Activated naive CD8-positive, alpha-beta T cell treated with anti-CD3 and anti-CD28 coated beads, Interleukin-2, amount 50 U/mL, for 24 hours (primary cell): ENCODE data around the gene KBTBD6.
"Not testable (repeated sequence)": the region's sequence is repeated elsewhere in the genome, so short reads cannot be mapped to it uniquely, and the experiment has no call there.

Experiments
- ATAC-seq: fragments of 150-1000 bp; cut with Tn5 transposase; one replicate; pipeline ENCODE4 v1.10.0; 2021
- DNase-seq: peaks from one replicate; pipeline ENCODE4 v3.0.0; 2021
- H3K27ac Mint-ChIP-seq: one replicate; pipeline ENCODE4 v1.8.0; 2021; ENCODE audit warnings: mild to moderate bottlenecking, mixed read lengths
- H3K27me3 Mint-ChIP-seq: one replicate; pipeline ENCODE4 v1.8.0; 2021; ENCODE audit warnings: mixed read lengths
- H3K36me3 Mint-ChIP-seq: one replicate; pipeline ENCODE4 v1.8.0; 2021; ENCODE audit warnings: low read depth, mixed read lengths
- H3K4me1 Mint-ChIP-seq: one replicate; pipeline ENCODE4 v1.8.0; 2021; ENCODE audit warnings: mixed read lengths
- H3K4me3 Mint-ChIP-seq: one replicate; pipeline ENCODE4 v1.8.0; 2021; ENCODE audit warnings: mild to moderate bottlenecking, moderate library complexity, mixed read lengths
- H3K9me3 Mint-ChIP-seq: one replicate; pipeline ENCODE4 v1.8.0; 2021; ENCODE audit warnings: mixed read lengths

Gene KBTBD6, protein sequence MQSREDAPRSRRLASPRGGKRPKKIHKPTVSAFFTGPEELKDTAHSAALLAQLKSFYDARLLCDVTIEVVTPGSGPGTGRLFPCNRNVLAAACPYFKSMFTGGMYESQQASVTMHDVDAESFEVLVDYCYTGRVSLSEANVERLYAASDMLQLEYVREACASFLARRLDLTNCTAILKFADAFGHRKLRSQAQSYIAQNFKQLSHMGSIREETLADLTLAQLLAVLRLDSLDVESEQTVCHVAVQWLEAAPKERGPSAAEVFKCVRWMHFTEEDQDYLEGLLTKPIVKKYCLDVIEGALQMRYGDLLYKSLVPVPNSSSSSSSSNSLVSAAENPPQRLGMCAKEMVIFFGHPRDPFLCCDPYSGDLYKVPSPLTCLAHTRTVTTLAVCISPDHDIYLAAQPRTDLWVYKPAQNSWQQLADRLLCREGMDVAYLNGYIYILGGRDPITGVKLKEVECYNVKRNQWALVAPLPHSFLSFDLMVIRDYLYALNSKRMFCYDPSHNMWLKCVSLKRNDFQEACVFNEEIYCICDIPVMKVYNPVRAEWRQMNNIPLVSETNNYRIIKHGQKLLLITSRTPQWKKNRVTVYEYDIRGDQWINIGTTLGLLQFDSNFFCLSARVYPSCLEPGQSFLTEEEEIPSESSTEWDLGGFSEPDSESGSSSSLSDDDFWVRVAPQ

DNA sequence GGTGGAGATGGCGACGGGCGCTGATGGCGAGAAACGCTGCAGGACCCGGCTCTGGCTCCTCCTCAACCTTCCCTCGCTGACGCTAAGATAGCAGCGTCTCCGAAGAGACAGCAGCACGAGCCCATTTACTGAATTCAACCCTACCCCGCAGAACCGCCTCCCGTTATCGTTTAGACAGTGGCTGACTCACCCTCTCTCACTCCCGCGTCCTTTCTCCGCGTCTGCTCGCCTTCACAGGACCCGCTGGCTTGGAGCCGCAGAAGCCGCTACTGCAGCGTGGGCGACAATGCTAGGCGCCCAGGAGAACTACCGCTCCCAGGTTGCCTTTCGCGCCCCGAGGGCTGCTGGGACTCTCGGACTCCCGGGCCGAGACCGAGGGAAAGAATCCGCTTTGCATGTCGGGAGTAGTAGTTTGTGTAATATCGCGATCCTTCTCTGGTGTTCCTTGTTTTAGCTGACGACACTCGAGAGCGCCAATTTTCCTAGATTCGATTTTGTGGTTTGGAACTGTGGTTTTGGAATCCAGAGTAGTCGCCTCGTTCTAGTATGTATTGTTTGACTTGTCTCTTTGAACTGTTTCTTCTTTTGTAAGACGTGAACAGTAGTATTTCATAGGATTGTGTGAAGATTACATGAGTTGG is at the start of gene KBTBD6:
KBTBD6 (minus strand) TSS at position 291 of the 641 bp plus-strand sequence. CDS start 291 bp downstream, outside the sequence.
- DNase-seq (peak; percentile 93), ATAC-seq (peak; percentile 95)
- Mint-ChIP-seq H3K36me3 (peaks cover 18% of the 10 kb centered on the region), H3K9me3 (no peaks in the 10 kb centered on the region), H3K27ac (peak within 1 kb of the TSS; percentile 88), H3K27me3 (no peaks in the 10 kb centered on the region), H3K4me3 (peak within 1 kb of the TSS; percentile 86), H3K4me1 (peaks cover 53% of the 10 kb centered on the region)

DNA sequence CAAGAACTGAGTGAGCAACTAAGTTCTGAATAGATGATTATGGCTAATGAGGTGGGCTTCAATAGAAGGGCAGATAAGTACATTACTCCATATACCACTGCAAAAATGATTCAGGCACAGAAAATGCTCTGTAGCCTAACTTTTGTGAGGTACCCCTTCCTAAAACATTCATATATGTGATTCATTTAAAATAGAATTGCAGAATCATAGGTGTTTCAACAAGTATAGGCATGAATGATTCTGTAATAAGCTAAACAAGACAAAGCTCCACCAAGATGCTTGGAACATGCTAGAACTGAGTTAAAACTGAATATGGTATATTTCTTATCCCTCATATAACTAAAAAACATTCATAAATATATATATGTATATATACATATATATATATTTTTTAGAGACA is 49.6 kb upstream of the KBTBD6 start:
- Mint-ChIP-seq H3K4me1 (peaks cover 34% of the 10 kb centered on the region), H3K4me3 (no peak overlapping the region), H3K9me3 (peaks cover 4% of the 10 kb centered on the region), H3K27me3 (no peaks in the 10 kb centered on the region), H3K36me3 (peaks cover 2% of the 10 kb centered on the region), H3K27ac (no peak overlapping the region)
- ATAC-seq (no peak), DNase-seq (no peak)

DNA sequence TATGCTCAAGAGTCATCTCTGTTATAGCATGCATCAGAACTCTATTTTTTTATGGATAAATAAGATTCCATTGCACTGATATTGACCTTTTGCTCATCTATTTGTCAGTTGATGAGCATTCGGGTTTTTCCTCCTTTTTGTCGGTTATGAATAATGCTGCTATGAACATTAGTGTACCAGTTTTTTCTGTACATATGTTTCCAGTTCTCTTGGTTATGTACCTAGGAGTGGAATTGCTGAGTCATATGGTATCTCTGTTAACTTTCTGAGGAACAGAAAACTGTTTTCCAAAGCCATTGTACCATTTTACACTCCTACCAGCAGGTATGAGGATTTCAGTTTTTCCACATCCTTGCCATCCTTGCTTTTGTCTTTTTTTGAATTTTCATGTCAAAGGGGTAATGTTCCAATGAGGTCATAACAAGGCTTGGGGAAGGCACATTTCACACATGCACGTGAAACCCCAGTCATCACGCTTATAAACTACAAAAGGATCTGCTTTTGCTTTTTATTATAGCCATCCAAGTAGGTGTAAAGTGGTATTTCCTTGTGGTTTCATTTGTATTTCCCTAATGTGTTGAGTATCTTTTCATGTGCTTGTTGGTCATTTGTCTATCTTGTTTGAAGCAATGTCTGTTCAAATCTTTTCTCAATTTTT is 47.1 kb upstream of the KBTBD6 start:
- ATAC-seq (peak; percentile 87), DNase-seq (no peak)
- peaks cover 21% of the 10 kb centered on the region for H3K9me3 Mint-ChIP-seq
- H3K27me3 Mint-ChIP-seq, result no peaks in the 10 kb centered on the region
- H3K4me1 Mint-ChIP-seq, result peaks cover 34% of the 10 kb centered on the region
- peaks cover 6% of the 10 kb centered on the region for H3K36me3 Mint-ChIP-seq
- peak overlapping the region; percentile 88 for H3K27ac Mint-ChIP-seq
- H3K4me3 Mint-ChIP-seq, result peak overlapping the region; percentile 13

DNA sequence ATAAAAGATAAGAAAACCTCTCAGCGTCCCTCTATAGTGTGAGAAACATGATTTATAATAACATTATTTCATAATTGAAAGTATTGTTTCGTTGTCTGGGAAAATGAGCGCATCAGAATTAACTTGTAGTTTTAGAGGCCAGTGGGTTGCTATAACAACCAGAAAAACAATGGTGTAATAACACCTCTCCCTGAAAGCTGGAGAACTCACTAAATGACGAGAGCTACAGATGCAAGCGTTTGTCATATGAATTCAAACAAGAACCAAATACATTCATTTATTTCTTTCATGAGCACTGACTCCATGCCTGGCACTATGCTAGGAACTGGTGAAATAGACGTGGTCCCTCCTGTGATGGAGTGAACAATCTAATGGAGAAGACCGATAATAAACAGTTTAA is 45.4 kb upstream of the KBTBD6 start:
- Mint-ChIP-seq H3K9me3 (peaks cover 28% of the 10 kb centered on the region), H3K4me1 (peaks cover 34% of the 10 kb centered on the region), H3K36me3 (peaks cover 8% of the 10 kb centered on the region), H3K4me3 (no peak overlapping the region), H3K27me3 (no peaks in the 10 kb centered on the region), H3K27ac (no peak overlapping the region)
- ATAC-seq (no peak), DNase-seq (no peak)

DNA sequence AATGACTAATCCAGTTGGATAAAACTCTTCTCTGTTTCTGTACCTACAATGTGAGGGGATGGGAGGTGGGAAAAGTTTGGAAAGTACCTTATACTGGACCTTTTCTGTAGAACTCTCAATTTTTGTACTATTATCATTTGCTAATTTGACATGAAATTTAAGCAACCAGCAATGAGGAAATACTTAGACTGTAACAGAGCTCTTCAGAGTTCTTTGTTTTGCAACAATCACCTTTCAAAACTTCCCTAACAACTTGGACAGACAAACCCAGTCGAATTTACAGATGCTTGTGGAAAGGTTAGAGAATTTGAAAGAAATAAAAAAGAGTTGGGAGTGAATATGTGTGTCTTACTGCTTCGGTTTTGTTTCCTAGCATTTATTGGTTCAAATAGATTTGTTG is 45.0 kb upstream of the KBTBD6 start:
- peaks cover 28% of the 10 kb centered on the region for H3K9me3 Mint-ChIP-seq
- H3K27me3 Mint-ChIP-seq, result no peaks in the 10 kb centered on the region
- H3K4me1 Mint-ChIP-seq, result peaks cover 34% of the 10 kb centered on the region
- peak overlapping the region; percentile 47 for H3K27ac Mint-ChIP-seq
- DNase-seq, result no peak
- H3K4me3 Mint-ChIP-seq, result no peak overlapping the region
- peaks cover 8% of the 10 kb centered on the region for H3K36me3 Mint-ChIP-seq
- ATAC-seq, result no peak

DNA sequence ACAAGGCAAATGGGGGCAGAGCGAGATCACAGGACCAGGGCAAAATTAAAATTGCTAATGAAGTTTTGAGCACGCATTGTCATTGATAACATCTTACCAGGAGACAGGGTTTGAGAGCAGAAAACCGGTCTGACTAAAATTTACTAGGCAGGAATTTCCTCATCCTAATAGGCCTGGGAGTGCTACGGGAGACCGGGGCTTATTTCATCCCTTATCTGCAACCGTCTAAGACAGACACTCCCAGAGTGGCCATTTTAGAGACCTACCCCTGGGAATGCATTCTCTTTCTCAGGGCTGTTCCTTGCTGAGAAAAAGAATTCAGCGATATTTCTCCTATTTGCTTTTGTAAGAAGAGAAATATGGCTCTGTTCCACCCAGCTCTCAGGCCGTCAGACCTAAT is 43.0 kb upstream of the KBTBD6 start:
- DNase-seq, H3K36me3 Mint-ChIP-seq, ATAC-seq, H3K27me3 Mint-ChIP-seq, H3K4me3 Mint-ChIP-seq, H3K27ac Mint-ChIP-seq: not testable (repeated sequence)
- H3K4me1 Mint-ChIP-seq, result peaks cover 30% of the 10 kb centered on the region
- H3K9me3 Mint-ChIP-seq, result peaks cover 28% of the 10 kb centered on the region

DNA sequence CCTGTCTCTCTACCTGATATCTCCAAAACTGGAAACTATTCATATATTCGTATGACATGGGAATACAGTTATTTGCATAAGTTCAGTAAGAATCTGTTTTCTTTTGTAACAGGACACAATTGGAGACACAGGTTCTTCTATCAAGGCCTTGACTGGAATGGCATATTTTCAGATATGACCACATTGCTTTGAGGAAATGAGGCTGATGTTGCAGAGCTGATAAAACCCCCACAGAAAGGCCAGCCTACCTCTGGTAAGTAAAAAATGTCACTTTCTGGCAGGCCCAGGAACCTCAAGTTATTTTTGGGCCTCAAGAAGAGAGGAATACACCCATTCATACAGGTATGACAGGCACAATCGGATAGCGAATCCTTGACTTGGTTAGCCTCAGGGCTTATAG is 29.5 kb upstream of the KBTBD6 start:
- H3K9me3 Mint-ChIP-seq, result no peaks in the 10 kb centered on the region
- H3K36me3 Mint-ChIP-seq, result peaks cover 4% of the 10 kb centered on the region
- H3K4me1 Mint-ChIP-seq, result peaks cover 3% of the 10 kb centered on the region
- H3K27ac Mint-ChIP-seq, result no peak overlapping the region
- no peak overlapping the region for H3K4me3 Mint-ChIP-seq
- no peaks in the 10 kb centered on the region for H3K27me3 Mint-ChIP-seq
- DNase-seq (no peak), ATAC-seq (no peak)

DNA sequence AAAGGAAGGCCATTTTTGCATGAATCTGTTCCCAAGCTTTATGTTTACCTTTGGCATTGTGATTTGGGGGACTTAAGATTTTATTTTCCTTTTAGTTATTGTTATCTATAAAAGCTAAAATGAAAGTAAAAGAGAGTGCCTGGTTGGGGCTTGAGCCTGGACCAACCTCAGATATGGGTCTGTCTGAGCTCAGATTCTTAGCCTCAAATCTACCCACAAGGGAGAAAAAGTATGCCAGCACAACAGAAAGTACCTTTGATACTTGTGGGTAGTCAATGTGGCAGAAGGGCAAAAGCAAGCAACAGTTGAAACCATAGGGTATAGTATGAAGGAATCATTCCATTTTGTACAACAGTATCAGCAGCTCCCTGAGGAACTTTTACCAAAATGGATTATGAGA is 26.6 kb upstream of the KBTBD6 start:
- H3K27ac Mint-ChIP-seq, result no peak overlapping the region

DNA sequence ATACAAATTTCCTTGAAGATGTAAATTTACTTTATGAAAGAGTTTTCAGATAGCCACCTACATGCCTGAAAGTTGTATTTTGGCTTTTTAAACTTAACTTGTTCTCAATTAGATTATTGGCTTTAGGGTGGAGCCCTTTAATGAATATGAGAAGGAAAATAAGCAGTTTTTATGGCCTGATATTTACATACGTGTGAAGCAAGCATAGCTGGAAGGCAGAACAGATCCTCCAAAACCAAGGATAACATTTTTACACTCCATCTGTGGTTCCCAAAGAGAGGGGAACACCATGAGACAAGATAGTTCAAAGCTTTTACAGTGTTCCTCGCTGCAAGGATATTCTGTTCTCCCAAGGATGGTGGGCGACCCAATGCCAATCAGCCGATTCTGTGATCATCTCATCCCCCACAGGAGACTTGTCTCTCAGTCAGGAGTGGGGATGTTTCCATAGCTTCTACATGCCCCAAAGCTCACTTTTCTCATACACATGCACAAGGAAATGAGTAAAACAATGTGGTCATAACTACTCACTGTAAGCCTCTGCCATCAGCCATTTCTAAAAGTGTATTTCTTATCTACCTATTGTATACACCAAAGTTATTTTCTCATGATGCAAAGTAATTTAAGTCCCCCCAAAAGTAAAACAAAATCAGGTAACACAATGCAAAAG is 24.6 kb upstream of the KBTBD6 start:
- peaks cover 14% of the 10 kb centered on the region for H3K9me3 Mint-ChIP-seq
- no peak for ATAC-seq
- peaks cover 4% of the 10 kb centered on the region for H3K36me3 Mint-ChIP-seq
- peaks cover 3% of the 10 kb centered on the region for H3K4me1 Mint-ChIP-seq
- H3K4me3 Mint-ChIP-seq, result no peak overlapping the region
- no peak for DNase-seq
- H3K27me3 Mint-ChIP-seq, result no peaks in the 10 kb centered on the region
- no peak overlapping the region for H3K27ac Mint-ChIP-seq

More for the DNA sequence above, 26.6 kb upstream of the KBTBD6 start:
- no peak for DNase-seq
- ATAC-seq, result no peak
- Mint-ChIP-seq H3K4me3 (no peak overlapping the region), H3K4me1 (peaks cover 3% of the 10 kb centered on the region), H3K36me3 (peaks cover 3% of the 10 kb centered on the region), H3K9me3 (no peaks in the 10 kb centered on the region), H3K27me3 (no peaks in the 10 kb centered on the region)

DNA sequence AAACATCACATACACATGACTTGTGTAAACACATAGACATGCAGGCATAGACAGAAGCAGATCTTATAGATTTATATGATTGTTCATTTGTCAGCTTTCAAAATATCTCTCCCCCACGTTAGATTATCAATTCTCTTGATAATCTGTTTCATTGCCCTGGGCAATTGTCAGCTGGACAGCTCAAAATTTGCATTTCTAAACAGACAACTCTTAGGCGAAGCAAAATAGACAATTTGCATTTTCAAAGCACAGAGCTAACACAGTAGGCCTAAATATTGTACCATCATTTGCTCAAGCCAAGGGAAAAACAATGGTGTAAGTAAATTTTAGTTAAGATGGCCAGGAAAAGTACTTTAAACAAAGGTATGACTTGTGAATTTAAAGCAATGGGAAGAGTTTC is 24.0 kb upstream of the KBTBD6 start:
- no peak overlapping the region for H3K4me3 Mint-ChIP-seq
- no peak overlapping the region for H3K27ac Mint-ChIP-seq
- no peak for ATAC-seq
- DNase-seq, result no peak
- H3K36me3 Mint-ChIP-seq, result peaks cover 10% of the 10 kb centered on the region
- H3K27me3 Mint-ChIP-seq, result no peaks in the 10 kb centered on the region
- peaks cover 19% of the 10 kb centered on the region for H3K9me3 Mint-ChIP-seq
- H3K4me1 Mint-ChIP-seq, result peaks cover 3% of the 10 kb centered on the region

DNA sequence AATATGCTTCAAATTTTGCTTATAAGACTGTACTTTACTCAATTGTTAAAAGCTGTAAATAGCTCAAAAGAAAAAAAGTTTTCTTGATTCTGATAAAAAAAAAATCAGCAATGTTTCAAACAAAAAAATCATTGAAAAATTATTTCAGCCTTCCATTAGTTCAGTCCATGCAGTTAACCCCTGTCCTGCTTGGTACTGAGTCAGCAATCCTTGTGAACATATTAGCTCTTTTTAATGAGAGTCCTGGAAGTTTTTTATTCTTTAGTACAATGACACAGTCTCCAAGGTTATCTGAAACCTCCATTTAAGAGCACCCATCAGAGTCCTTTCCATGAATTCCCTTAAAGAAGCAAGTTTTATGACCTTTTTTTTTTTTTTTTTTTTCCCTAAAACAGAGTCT is 21.4 kb upstream of the KBTBD6 start:
- no peaks in the 10 kb centered on the region for H3K27me3 Mint-ChIP-seq
- peaks cover 29% of the 10 kb centered on the region for H3K36me3 Mint-ChIP-seq
- peaks cover 41% of the 10 kb centered on the region for H3K9me3 Mint-ChIP-seq
- no peaks in the 10 kb centered on the region for H3K4me1 Mint-ChIP-seq
- H3K4me3 Mint-ChIP-seq, result no peak overlapping the region
- no peak overlapping the region for H3K27ac Mint-ChIP-seq
- DNase-seq (no peak), ATAC-seq (no peak)

DNA sequence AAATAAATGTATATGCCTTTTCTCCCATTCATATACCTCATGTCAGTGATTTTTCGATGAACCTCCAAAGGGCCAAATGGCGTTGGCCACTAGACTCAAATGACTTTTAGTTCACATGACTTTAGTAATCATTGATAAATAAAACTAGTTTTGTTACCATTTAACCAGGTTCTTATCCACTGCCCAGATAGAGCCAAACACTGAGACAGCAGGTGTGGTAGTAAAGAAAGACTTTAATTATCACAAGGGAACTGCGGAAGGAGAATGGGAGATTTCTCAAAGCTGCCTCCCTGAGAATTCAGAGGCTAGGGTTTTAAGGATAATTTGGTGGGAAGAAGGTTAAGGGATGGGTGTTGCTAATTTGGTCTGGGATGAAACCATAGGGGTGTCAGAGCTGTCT is 19.4 kb upstream of the KBTBD6 start:
- Mint-ChIP-seq H3K4me1 (no peaks in the 10 kb centered on the region), H3K36me3 (peaks cover 46% of the 10 kb centered on the region)

DNA sequence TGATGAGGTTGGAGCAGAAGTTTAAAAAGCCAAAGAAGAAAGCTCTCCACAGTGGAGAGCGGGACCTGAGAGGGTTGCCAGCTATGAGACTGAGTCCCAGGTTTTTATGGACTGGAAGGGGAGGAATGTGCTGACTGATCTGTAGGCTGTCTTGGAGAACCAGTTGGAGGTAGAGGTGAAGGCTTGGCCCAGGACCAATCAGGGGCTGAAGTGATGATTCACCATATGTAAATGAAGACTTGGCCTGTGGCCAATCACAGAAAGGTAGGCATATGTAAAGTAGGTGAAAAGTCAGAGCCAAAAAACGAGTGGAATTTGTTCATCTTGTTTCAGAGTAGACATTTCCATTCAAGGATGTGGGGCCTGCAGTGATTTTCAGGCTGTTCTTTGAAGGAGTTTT is 17.5 kb upstream of the KBTBD6 start:
- Mint-ChIP-seq H3K27ac (no peak overlapping the region), H3K9me3 (peaks cover 64% of the 10 kb centered on the region), H3K4me3 (no peak overlapping the region), H3K36me3 (peaks cover 49% of the 10 kb centered on the region), H3K27me3 (no peaks in the 10 kb centered on the region), H3K4me1 (no peaks in the 10 kb centered on the region)
- DNase-seq (no peak), ATAC-seq (no peak)

More for the DNA sequence above, 19.4 kb upstream of the KBTBD6 start:
- H3K27me3 Mint-ChIP-seq, result no peaks in the 10 kb centered on the region
- H3K9me3 Mint-ChIP-seq, result peaks cover 61% of the 10 kb centered on the region
- H3K4me3 Mint-ChIP-seq, result no peak overlapping the region
- no peak overlapping the region for H3K27ac Mint-ChIP-seq
- no peak for DNase-seq
- no peak for ATAC-seq
